ENCODE measurements around the gene LLGL2. TPM values are rescaled to one million over a fixed set of nuclear protein-coding genes. Genes with fewer than 3 reads are reported as not detected.
A peak's percentile ranks its signal among the peaks of the same experiment; 100 is the strongest.

Gene LLGL2
- total RNA-seq, 4 donors from 2014 or later, result 0.78 to 7.1 (median 1.4) TPM

DNA sequence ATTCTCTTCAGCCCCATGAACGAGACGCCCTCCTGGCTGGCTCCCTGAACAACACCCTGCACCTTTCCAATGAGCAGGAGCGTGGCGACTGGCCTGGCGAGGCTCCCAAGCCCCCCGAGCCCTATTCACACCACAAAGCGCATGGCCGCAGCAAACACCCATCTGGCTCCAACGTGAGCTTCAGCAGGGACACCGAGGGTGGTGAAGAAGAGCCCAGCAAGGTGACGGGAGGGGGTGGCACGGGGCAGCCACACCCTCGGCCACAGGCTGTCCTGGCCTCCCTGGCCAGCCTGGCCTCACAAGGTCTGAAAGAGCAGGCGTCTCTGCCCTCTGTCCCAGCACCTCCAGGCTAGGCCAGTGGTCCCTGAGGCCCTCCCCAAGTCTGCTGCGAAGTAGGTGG is 33.8 kb upstream of the LLGL2 start:
- intact Hi-C loops (cut with DNase I; ENCODE audit: low total_unique reads), result no loop called here
- no peaks in the 10 kb centered on the region for H3K9me3 ChIP-seq
- in situ Hi-C loops (cut with MboI; ENCODE audit: low sequenced_read_pairs in 4 of 4), result loop anchor here in 1 of 4 donors (10.0 kb wide), 1 partner anchor 57 kb away; no protein-coding TSS in a partner anchor

DNA sequence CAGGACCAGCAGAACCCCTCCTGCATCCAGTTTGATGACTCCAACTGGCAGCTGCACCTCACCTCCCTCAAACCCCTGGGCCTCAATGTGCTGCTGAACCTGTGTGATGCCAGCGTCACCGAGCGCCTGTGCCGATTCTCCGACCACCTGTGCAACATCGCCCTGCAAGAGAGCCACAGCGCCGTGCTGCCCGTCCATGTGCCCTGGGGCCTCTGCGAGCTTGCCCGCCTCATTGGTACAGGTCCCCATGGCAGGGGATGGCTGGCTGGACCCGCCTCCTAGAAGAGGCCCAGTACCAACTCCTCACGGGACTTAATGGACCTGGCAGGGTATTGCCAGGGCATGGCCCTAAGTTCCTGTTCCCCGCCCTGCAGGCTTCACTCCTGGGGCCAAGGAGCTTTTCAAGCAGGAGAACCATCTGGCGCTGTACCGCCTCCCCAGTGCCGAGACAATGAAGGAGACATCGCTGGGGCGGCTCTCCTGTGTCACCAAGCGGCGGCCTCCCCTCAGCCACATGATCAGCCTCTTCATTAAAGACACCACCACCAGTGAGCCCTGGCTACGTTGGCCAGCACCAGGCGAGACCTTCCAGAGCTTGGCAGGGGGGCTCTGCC is 32.8 kb upstream of the LLGL2 start:
- no peak for TF ChIP-seq POLR2A (IDR thresholded peaks at IDR 0.05)
- TF ChIP-seq, protein P1, sequence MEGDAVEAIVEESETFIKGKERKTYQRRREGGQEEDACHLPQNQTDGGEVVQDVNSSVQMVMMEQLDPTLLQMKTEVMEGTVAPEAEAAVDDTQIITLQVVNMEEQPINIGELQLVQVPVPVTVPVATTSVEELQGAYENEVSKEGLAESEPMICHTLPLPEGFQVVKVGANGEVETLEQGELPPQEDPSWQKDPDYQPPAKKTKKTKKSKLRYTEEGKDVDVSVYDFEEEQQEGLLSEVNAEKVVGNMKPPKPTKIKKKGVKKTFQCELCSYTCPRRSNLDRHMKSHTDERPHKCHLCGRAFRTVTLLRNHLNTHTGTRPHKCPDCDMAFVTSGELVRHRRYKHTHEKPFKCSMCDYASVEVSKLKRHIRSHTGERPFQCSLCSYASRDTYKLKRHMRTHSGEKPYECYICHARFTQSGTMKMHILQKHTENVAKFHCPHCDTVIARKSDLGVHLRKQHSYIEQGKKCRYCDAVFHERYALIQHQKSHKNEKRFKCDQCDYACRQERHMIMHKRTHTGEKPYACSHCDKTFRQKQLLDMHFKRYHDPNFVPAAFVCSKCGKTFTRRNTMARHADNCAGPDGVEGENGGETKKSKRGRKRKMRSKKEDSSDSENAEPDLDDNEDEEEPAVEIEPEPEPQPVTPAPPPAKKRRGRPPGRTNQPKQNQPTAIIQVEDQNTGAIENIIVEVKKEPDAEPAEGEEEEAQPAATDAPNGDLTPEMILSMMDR (IDR thresholded peaks at IDR 0.05 in 4 of 5, conservative IDR thresholded peaks at IDR 0.05 in 1 of 5), result no peak
- DNase-seq (no peak), ATAC-seq (no peak)
- H3K4me1 ChIP-seq, result peaks cover 34 to 36% of the 10 kb centered on the region in 2 donors
- H3K27me3 ChIP-seq, result no peaks in the 10 kb centered on the region
- no peaks in the 10 kb centered on the region for H3K9me3 ChIP-seq
- in situ Hi-C loops (cut with MboI; ENCODE audit: low sequenced_read_pairs in 4 of 4), result loop anchor here in 1 of 4 donors (10.0 kb wide), 1 partner anchor 58 kb away; no protein-coding TSS in a partner anchor
- H3K4me3 ChIP-seq, result no peak overlapping the region
- H3K36me3 ChIP-seq, result peaks cover 0 to 58% of the 10 kb centered on the region in 2 donors
- no peak overlapping the region for H3K27ac ChIP-seq
- intact Hi-C loops (cut with DNase I; ENCODE audit: low total_unique reads), result no loop called here

More for the DNA sequence above, 33.8 kb upstream of the LLGL2 start:
- H3K4me1 ChIP-seq, result peaks cover 42 to 46% of the 10 kb centered on the region in 2 donors
- ATAC-seq (no peak), DNase-seq (no peak)
- no peaks in the 10 kb centered on the region for H3K27me3 ChIP-seq
- peak overlapping the region in 2 of 4 donors; percentile 29 to 76 for H3K27ac ChIP-seq
- no peak overlapping the region for H3K4me3 ChIP-seq
- no peak for TF ChIP-seq POLR2A (IDR thresholded peaks at IDR 0.05)
- TF ChIP-seq, protein P1 (IDR thresholded peaks at IDR 0.05 in 4 of 5, conservative IDR thresholded peaks at IDR 0.05 in 1 of 5), result no peak
- H3K36me3 ChIP-seq, result peaks cover 0 to 56% of the 10 kb centered on the region in 2 donors

GRCh38 chr17:75493476-75494129 is 31.9 kb upstream of the LLGL2 start:
- no peak for TF ChIP-seq POLR2A (IDR thresholded peaks at IDR 0.05)
- TF ChIP-seq, protein P1 (IDR thresholded peaks at IDR 0.05 in 4 of 5, conservative IDR thresholded peaks at IDR 0.05 in 1 of 5), result no peak
- in situ Hi-C loops (cut with MboI; ENCODE audit: low sequenced_read_pairs in 4 of 4) (loop anchor here in 1 of 4 donors (10.0 kb wide), 1 partner anchor 59 kb away; no protein-coding TSS in a partner anchor), intact Hi-C loops (cut with DNase I; ENCODE audit: low total_unique reads) (no loop called here)
- no peak for ATAC-seq
- no peak overlapping the region for H3K27ac ChIP-seq
- H3K27me3 ChIP-seq, result no peaks in the 10 kb centered on the region
- H3K36me3 ChIP-seq, result peaks cover 0 to 68% of the 10 kb centered on the region in 2 donors
- H3K4me1 ChIP-seq, result peaks cover 25 to 27% of the 10 kb centered on the region in 2 donors
- H3K9me3 ChIP-seq, result no peaks in the 10 kb centered on the region
- DNase-seq, result no peak
- no peak overlapping the region for H3K4me3 ChIP-seq

GRCh38 chr17:75494326-75494877 is 31.1 kb upstream of the LLGL2 start:
- H3K36me3 ChIP-seq, result peaks cover 0 to 71% of the 10 kb centered on the region in 2 donors
- TF ChIP-seq POLR2A (IDR thresholded peaks at IDR 0.05), result no peak
- TF ChIP-seq, protein P1 (IDR thresholded peaks at IDR 0.05 in 4 of 5, conservative IDR thresholded peaks at IDR 0.05 in 1 of 5), result no peak
- no peaks in the 10 kb centered on the region for H3K9me3 ChIP-seq
- no peak overlapping the region for H3K27ac ChIP-seq
- intact Hi-C loops (cut with DNase I; ENCODE audit: low total_unique reads) (no loop called here), in situ Hi-C loops (cut with MboI; ENCODE audit: low sequenced_read_pairs in 4 of 4) (loop anchor here in 1 of 4 donors (10.0 kb wide), 1 partner anchor 60 kb away; no protein-coding TSS in a partner anchor)
- peaks cover 17 to 19% of the 10 kb centered on the region in 2 donors for H3K4me1 ChIP-seq
- no peak for ATAC-seq
- DNase-seq, result no peak
- no peak overlapping the region for H3K4me3 ChIP-seq
- H3K27me3 ChIP-seq, result no peaks in the 10 kb centered on the region
